ENCODE measurements around the gene SEC24C. TPM values are rescaled to one million over a fixed set of nuclear protein-coding genes. Genes with fewer than 3 reads are reported as not detected.
"Not testable (repeated sequence)": the region's sequence is repeated elsewhere in the genome, so short reads cannot be mapped to it uniquely, and the experiment has no call there.

SEC24C gene
- total RNA-seq, 2 donors from 2014 or later: 29.1 to 30.3 TPM

- Histone ChIP-seq H3K27me3 (no peaks in the 10 kb centered on the region), H3K36me3 (replicated peaks in 1 of 2; ENCODE audit: insufficient read depth in 1 of 2, low read depth in 2 of 2) (peaks cover 34 to 58% of the 10 kb centered on the region in 2 donors), H3K9me3 (no peaks in the 10 kb centered on the region), H3K4me3 (no peak overlapping the region), H3K27ac (no peak overlapping the region), H3K4me1 (peaks cover 2% of the 10 kb centered on the region)
- ATAC-seq (no peak), DNase-seq (no peak)
- 92 to 96% methylated on average over 5 of the region's 5 CpGs for WGBS, 2 donors
- TF ChIP-seq CTCF (IDR thresholded peaks at IDR 0.05): no peak
- no peak for TF ChIP-seq POLR2A (IDR thresholded peaks at IDR 0.05)
- intact Hi-C loops (cut with DNase I): no loop called here
Observed at GRCh38 chr10:73793456-73793855, 49.3 kb downstream of the SEC24C start.

- H3K27me3 ChIP-seq; H3K27ac ChIP-seq; H3K4me1 ChIP-seq; intact Hi-C loops (cut with DNase I); H3K9me3 ChIP-seq; DNase-seq; ATAC-seq; H3K4me3 ChIP-seq: not testable (repeated sequence)
- peaks cover 23 to 59% of the 10 kb centered on the region in 2 donors for H3K36me3 ChIP-seq (replicated peaks in 1 of 2; ENCODE audit: insufficient read depth in 1 of 2, low read depth in 2 of 2)
- 85 to 96% methylated on average over 10 of the region's 10 CpGs for WGBS, 2 donors
Observed at GRCh38 chr10:73795491-73795890, 51.3 kb downstream of the SEC24C start.

GRCh38 chr10:73796035-73796434 is 51.9 kb downstream of the SEC24C start:
- H3K27ac ChIP-seq; H3K4me1 ChIP-seq; H3K27me3 ChIP-seq; H3K9me3 ChIP-seq; intact Hi-C loops (cut with DNase I); H3K4me3 ChIP-seq; ATAC-seq; DNase-seq: not testable (repeated sequence)
- peaks cover 18 to 61% of the 10 kb centered on the region in 2 donors for H3K36me3 ChIP-seq (replicated peaks in 1 of 2; ENCODE audit: insufficient read depth in 1 of 2, low read depth in 2 of 2)
- 96 to 98% methylated on average over 8 of the region's 8 CpGs for WGBS, 2 donors

GRCh38 chr10:73796766-73797165 is 52.6 kb downstream of the SEC24C start:
- no peak for ATAC-seq
- Histone ChIP-seq H3K27ac (no peak overlapping the region), H3K27me3 (no peaks in the 10 kb centered on the region), H3K4me1 (no peaks in the 10 kb centered on the region), H3K4me3 (no peak overlapping the region), H3K36me3 (replicated peaks in 1 of 2; ENCODE audit: insufficient read depth in 1 of 2, low read depth in 2 of 2) (peaks cover 13 to 60% of the 10 kb centered on the region in 2 donors), H3K9me3 (no peaks in the 10 kb centered on the region)
- TF ChIP-seq POLR2A (IDR thresholded peaks at IDR 0.05) (no peak), CTCF (IDR thresholded peaks at IDR 0.05) (no peak)
- no peak for DNase-seq
- 81 to 83% methylated on average over 5 of the region's 5 CpGs for WGBS, 2 donors
- intact Hi-C loops (cut with DNase I): no loop called here

- Histone ChIP-seq H3K27ac (no peak overlapping the region), H3K36me3 (replicated peaks in 1 of 2; ENCODE audit: insufficient read depth in 1 of 2, low read depth in 2 of 2) (peaks cover 16 to 61% of the 10 kb centered on the region in 2 donors), H3K27me3 (no peaks in the 10 kb centered on the region), H3K9me3 (no peaks in the 10 kb centered on the region), H3K4me3 (no peak overlapping the region), H3K4me1 (no peaks in the 10 kb centered on the region)
- WGBS, 2 donors: 90 to 91% methylated on average over 11 to 19 of the region's 19 CpGs
- intact Hi-C loops (cut with DNase I): no loop called here
- DNase-seq (no peak), ATAC-seq (no peak)
- TF ChIP-seq POLR2A (IDR thresholded peaks at IDR 0.05) (no peak), CTCF (IDR thresholded peaks at IDR 0.05) (no peak)
Observed at GRCh38 chr10:73797324-73798025, 53.3 kb downstream of the SEC24C start.

- no peaks in the 10 kb centered on the region for H3K9me3 ChIP-seq
- H3K27me3 ChIP-seq: no peaks in the 10 kb centered on the region
- intact Hi-C loops (cut with DNase I): no loop called here
- peaks cover 20 to 63% of the 10 kb centered on the region in 2 donors for H3K36me3 ChIP-seq (replicated peaks in 1 of 2; ENCODE audit: insufficient read depth in 1 of 2, low read depth in 2 of 2)
- no peak overlapping the region for H3K4me3 ChIP-seq
- no peak for DNase-seq
- no peaks in the 10 kb centered on the region for H3K4me1 ChIP-seq
- ATAC-seq: no peak
- WGBS, 2 donors: 90 to 100% methylated on average over 2 to 6 of the region's 6 CpGs
- TF ChIP-seq POLR2A (IDR thresholded peaks at IDR 0.05): no peak
- no peak for TF ChIP-seq CTCF (IDR thresholded peaks at IDR 0.05)
- no peak overlapping the region for H3K27ac ChIP-seq
Observed at GRCh38 chr10:73798087-73798486, 53.9 kb downstream of the SEC24C start.
